Smooth muscle cell (in vitro differentiated cells): Measurements from ENCODE around the gene ARHGEF4. TPM values are rescaled to one million over a fixed set of nuclear protein-coding genes. Genes with fewer than 3 reads are reported as not detected.

Experiments
- DNase-seq: peaks from one replicate; lab custom pipeline; 2025; ENCODE audit not compliant: unreplicated experiment; lab: John Stamatoyannopoulos, UW
- H2AFZ ChIP-seq: fragments of 200-600 bp; sonication (generic); 2 replicates; pipeline ENCODE4 v1.6.0; 2016; ENCODE audit warnings: antibody characterized with exemption, low read depth, mild to moderate bottlenecking
- H3F3A ChIP-seq: fragments of 200-600 bp; sonication (generic); 2 replicates; pipeline ENCODE4 v1.6.0; 2017; ENCODE audit warnings: antibody characterized with exemption, low read depth
- H3K27ac ChIP-seq: fragments of 200-600 bp; sonication (generic); 2 replicates; pipeline ENCODE4 v1.5.1; 2016; ENCODE audit warnings: low read depth, mild to moderate bottlenecking
- H3K27me3 ChIP-seq: fragments of 200-600 bp; sonication (generic); 2 replicates; pipeline ENCODE4 v1.6.1; 2016; ENCODE audit warnings: low read depth, mild to moderate bottlenecking
- H3K36me3 ChIP-seq: fragments of 200-600 bp; sonication (generic); 2 replicates; pipeline ENCODE4 v1.5.1; 2016; ENCODE audit warnings: low read depth
- H3K4me1 ChIP-seq: fragments of 200-600 bp; sonication (generic); 2 replicates; pipeline ENCODE4 v1.5.1; 2016; ENCODE audit warnings: low read depth
- H3K4me2 ChIP-seq: fragments of 200-600 bp; sonication (generic); 2 replicates; pipeline ENCODE4 v1.6.0; 2016; ENCODE audit warnings: mild to moderate bottlenecking
- H3K4me3 ChIP-seq: fragments of 200-600 bp; sonication (generic); 2 replicates; pipeline ENCODE4 v1.5.1; 2016; ENCODE audit warnings: mild to moderate bottlenecking
- H3K79me2 ChIP-seq: fragments of 200-600 bp; sonication (generic); 2 replicates; pipeline ENCODE4 v1.6.0; 2016; ENCODE audit warnings: low read depth, mild to moderate bottlenecking
- H3K9ac ChIP-seq: fragments of 200-600 bp; sonication (generic); 2 replicates; pipeline ENCODE4 v1.6.0; 2016; ENCODE audit warnings: low read depth
- H3K9me3 ChIP-seq: fragments of 200-600 bp; sonication (generic); replicated peaks from 2 replicates; pipeline ENCODE4 v1.5.1; 2016; ENCODE audit warnings: low read depth
- H4K20me1 ChIP-seq: fragments of 200-600 bp; sonication (generic); 2 replicates; pipeline ENCODE4 v1.6.0; 2016; ENCODE audit warnings: low read depth
- WGBS: methylation state at CpG from one replicate; pipeline ENCODE4 v1.1.7; 2016; ENCODE audit warnings: low lambda C conversion rate; 5-methylcytosine and 5-hydroxymethylcytosine counted together
- polyA plus RNA-seq: library from polyadenylated mRNA; unstranded; fragments of >200 nt; fragmentation: Nextera tagmentation; extraction: Ambion mirVana; gene quantifications from 2 replicates; pipeline ENCODE4 v1.2.1, GENCODE V29; 2016
- total RNA-seq: library from RNA; depleted of rRNA; stranded (reverse); fragments of >200 nt; gene quantifications from 2 replicates; pipeline ENCODE4 v1.2.3, GENCODE V29; 2014
- TF ChIP-seq, protein P1 (sequence below): fragments of 200-600 bp; sonication (generic); IDR thresholded peaks from 2 replicates; pipeline ENCODE4 v1.5.1; 2017; ENCODE audit warnings: borderline replicate concordance, mild to moderate bottlenecking, antibody characterized with exemption; ENCODE audit not compliant: insufficient read depth, poor library complexity, severe bottlenecking

The ARHGEF4 gene
- total and polyA plus RNA-seq, 2 experiments from 2014 or later, result 14.9 to 16.0 TPM

DNA sequence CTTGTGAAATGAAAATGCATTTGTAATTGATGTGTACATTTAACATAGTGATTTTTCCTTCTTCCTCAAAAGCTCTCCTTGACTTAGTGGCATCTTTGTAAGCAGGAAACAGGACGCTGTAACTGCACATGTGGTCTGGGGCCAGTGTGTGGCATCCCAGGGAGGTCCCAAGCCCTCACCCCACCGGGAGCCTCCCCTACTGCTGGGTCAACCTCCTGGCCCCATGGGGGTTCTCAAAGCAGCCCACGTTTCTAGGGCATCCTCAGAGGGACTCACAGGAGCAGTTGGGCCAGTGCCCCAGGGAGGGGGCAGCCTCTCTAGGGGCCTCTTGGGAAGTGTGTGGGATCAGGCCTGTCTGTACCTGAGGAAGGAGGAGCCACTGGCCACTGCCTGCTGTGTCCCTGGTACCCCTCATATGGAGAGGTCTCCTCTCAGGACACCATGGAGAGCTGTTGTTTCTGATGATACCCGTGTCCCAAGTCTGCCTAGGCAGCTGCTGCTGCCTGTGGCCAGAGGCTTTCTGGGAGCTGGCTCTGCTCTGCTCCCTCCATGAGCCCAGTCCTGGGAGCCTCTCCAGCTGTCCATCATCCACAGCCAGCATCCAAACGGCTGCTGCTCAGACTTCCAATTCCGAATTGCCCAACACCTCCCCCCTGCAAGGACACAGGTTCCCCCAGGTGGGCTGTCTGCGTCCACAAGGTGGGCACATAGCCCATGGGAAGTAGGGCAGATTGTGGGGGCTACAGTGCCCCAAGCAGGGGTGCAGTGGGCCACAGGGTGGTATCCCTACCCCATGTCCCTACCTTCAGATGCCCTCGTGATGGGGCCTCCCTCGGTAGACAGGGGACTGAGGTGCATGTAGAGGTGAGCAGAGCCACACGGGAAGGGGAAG lies 13.4 kb downstream of the ARHGEF4 start:
- Histone ChIP-seq H3K4me3 (no peak overlapping the region), H3K79me2 (no peaks in the 10 kb centered on the region), H3K4me1 (no peaks in the 10 kb centered on the region), H4K20me1 (no peaks in the 10 kb centered on the region), H3K9ac (no peak overlapping the region), H3K4me2 (no peak overlapping the region), H3K27ac (no peak overlapping the region), H3K9me3 (no peaks in the 10 kb centered on the region), H2AFZ (no peak overlapping the region), H3F3A (no peaks in the 10 kb centered on the region), H3K27me3 (no peaks in the 10 kb centered on the region), H3K36me3 (no peaks in the 10 kb centered on the region)
- DNase-seq, result no peak
- 87% methylated on average over 10 of the region's 10 CpGs for WGBS
- TF ChIP-seq, protein P1, sequence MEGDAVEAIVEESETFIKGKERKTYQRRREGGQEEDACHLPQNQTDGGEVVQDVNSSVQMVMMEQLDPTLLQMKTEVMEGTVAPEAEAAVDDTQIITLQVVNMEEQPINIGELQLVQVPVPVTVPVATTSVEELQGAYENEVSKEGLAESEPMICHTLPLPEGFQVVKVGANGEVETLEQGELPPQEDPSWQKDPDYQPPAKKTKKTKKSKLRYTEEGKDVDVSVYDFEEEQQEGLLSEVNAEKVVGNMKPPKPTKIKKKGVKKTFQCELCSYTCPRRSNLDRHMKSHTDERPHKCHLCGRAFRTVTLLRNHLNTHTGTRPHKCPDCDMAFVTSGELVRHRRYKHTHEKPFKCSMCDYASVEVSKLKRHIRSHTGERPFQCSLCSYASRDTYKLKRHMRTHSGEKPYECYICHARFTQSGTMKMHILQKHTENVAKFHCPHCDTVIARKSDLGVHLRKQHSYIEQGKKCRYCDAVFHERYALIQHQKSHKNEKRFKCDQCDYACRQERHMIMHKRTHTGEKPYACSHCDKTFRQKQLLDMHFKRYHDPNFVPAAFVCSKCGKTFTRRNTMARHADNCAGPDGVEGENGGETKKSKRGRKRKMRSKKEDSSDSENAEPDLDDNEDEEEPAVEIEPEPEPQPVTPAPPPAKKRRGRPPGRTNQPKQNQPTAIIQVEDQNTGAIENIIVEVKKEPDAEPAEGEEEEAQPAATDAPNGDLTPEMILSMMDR, result no peak

GRCh38 chr2:130850788-130851623 lies 14.3 kb downstream of the ARHGEF4 start:
- Histone ChIP-seq H3K4me2 (no peak overlapping the region), H2AFZ (no peak overlapping the region), H3K4me3 (no peak overlapping the region), H3K36me3 (no peaks in the 10 kb centered on the region), H4K20me1 (no peaks in the 10 kb centered on the region), H3K4me1 (no peaks in the 10 kb centered on the region), H3K27ac (no peak overlapping the region), H3K9ac (no peak overlapping the region), H3F3A (no peaks in the 10 kb centered on the region), H3K9me3 (no peaks in the 10 kb centered on the region), H3K79me2 (no peaks in the 10 kb centered on the region), H3K27me3 (no peaks in the 10 kb centered on the region)
- WGBS, result 93% methylated on average over 26 of the region's 26 CpGs
- no peak for DNase-seq
- TF ChIP-seq, protein P1, result no peak

- no peaks in the 10 kb centered on the region for H4K20me1 ChIP-seq
- H3K36me3 ChIP-seq, result no peaks in the 10 kb centered on the region
- H3F3A ChIP-seq, result no peaks in the 10 kb centered on the region
- no peak overlapping the region for H3K27ac ChIP-seq
- no peak overlapping the region for H3K4me2 ChIP-seq
- no peaks in the 10 kb centered on the region for H3K79me2 ChIP-seq
- no peak overlapping the region for H2AFZ ChIP-seq
- 84% methylated on average over 14 of the region's 14 CpGs for WGBS
- no peak overlapping the region for H3K9ac ChIP-seq
- no peaks in the 10 kb centered on the region for H3K27me3 ChIP-seq
- TF ChIP-seq, protein P1, result no peak
- no peak overlapping the region for H3K4me3 ChIP-seq
- H3K9me3 ChIP-seq, result no peaks in the 10 kb centered on the region
- no peaks in the 10 kb centered on the region for H3K4me1 ChIP-seq
- no peak for DNase-seq
Observed at GRCh38 chr2:130851624-130852382, 15.1 kb downstream of the ARHGEF4 start.
